Loucy (cell line): Measurements from ENCODE around the gene PDS5B.

Experiments used
- H2AFZ ChIP-seq: fragments of 200-600 bp; sonication (generic); 2 replicates; pipeline ENCODE4 v1.6.0; 2016; ENCODE audit warnings: antibody characterized with exemption, mild to moderate bottlenecking, low read length, moderate library complexity
- H3F3A ChIP-seq: fragments of 200-600 bp; 2 replicates; pipeline ENCODE4 v1.6.0; 2016; ENCODE audit warnings: antibody characterized with exemption, low read depth, mild to moderate bottlenecking
- H3K27me3 ChIP-seq: fragments of 200-600 bp; sonication (generic); 2 replicates; pipeline ENCODE4 v1.6.1; 2014; ENCODE audit warnings: low read length, mild to moderate bottlenecking; ENCODE audit not compliant: insufficient read depth, poor library complexity, severe bottlenecking
- H3K36me3 ChIP-seq: fragments of 200-600 bp; sonication (generic); 2 replicates; pipeline ENCODE4 v1.6.1; 2016; ENCODE audit warnings: low read length; ENCODE audit not compliant: insufficient read depth
- H3K4me1 ChIP-seq: fragments of 200-600 bp; sonication (generic); 2 replicates; pipeline ENCODE4 v1.5.1; 2014; ENCODE audit warnings: low read length, mild to moderate bottlenecking; ENCODE audit not compliant: insufficient read depth, poor library complexity, severe bottlenecking
- H3K4me2 ChIP-seq: fragments of 200-600 bp; sonication (generic); 2 replicates; pipeline ENCODE4 v1.6.0; 2014; ENCODE audit warnings: antibody characterized with exemption, low read length, low read depth, mild to moderate bottlenecking; ENCODE audit not compliant: poor library complexity, severe bottlenecking
- H3K4me3 ChIP-seq: fragments of 200-600 bp; sonication (generic); 2 replicates; pipeline ENCODE4 v1.5.1; 2014; ENCODE audit warnings: low read length, mild to moderate bottlenecking, mixed read lengths; ENCODE audit not compliant: poor library complexity, severe bottlenecking
- H3K79me2 ChIP-seq: fragments of 200-600 bp; sonication (generic); 2 replicates; pipeline ENCODE4 v1.6.1; 2014; ENCODE audit warnings: low read length; ENCODE audit not compliant: insufficient read depth
- H3K9ac ChIP-seq: fragments of 200-600 bp; sonication (generic); 2 replicates; pipeline ENCODE4 v1.6.0; 2014; ENCODE audit warnings: mild to moderate bottlenecking, low read depth, low read length, moderate library complexity; ENCODE audit not compliant: poor library complexity, severe bottlenecking
- H3K9me2 ChIP-seq: fragments of 200-600 bp; sonication (generic); replicated peaks from 2 replicates; pipeline ENCODE4 v1.6.1; 2016; ENCODE audit warnings: low read depth, low read length, mixed read lengths
- H3K9me3 ChIP-seq: fragments of 200-600 bp; sonication (generic); 2 replicates; pipeline ENCODE4 v1.6.1; 2014; ENCODE audit warnings: mild to moderate bottlenecking, antibody characterized with exemption, low read length, low read depth; ENCODE audit not compliant: insufficient read depth
- H4K20me1 ChIP-seq: fragments of 200-600 bp; sonication (generic); 2 replicates; pipeline ENCODE4 v1.6.0; 2014; ENCODE audit warnings: antibody characterized with exemption, low read length, mild to moderate bottlenecking; ENCODE audit not compliant: insufficient read depth, poor library complexity, severe bottlenecking
- CTCF ChIP-seq: fragments of 200-600 bp; sonication (generic); conservative IDR thresholded peaks from 2 replicates; pipeline ENCODE4 v1.5.1; 2014; ENCODE audit warnings: mild to moderate bottlenecking, antibody characterized with exemption, low read length
- EZH2phosphoT487 ChIP-seq: fragments of 200-600 bp; IDR thresholded peaks from 2 replicates; pipeline ENCODE4 v1.6.1; 2018; ENCODE audit warnings: antibody characterized with exemption, mild to moderate bottlenecking, moderate library complexity, borderline replicate concordance

Gene PDS5B

GRCh38 chr13:32754179-32754578 is 167.9 kb downstream of the PDS5B start:
- no peak overlapping the region for H3K9ac ChIP-seq
- H3K4me1 ChIP-seq, result no peaks in the 10 kb centered on the region
- no peak for TF ChIP-seq EZH2phosphoT487
- TF ChIP-seq CTCF, result no peak
- peaks cover 50% of the 10 kb centered on the region; the same call in 1 of the 2 replicates for H3K36me3 ChIP-seq
- no peaks in the 10 kb centered on the region for H3F3A ChIP-seq
- no peaks in the 10 kb centered on the region for H3K79me2 ChIP-seq
- H4K20me1 ChIP-seq, result no peaks in the 10 kb centered on the region
- no peak overlapping the region for H3K4me3 ChIP-seq
- no peak overlapping the region for H2AFZ ChIP-seq
- no peaks in the 10 kb centered on the region for H3K27me3 ChIP-seq
- no peaks in the 10 kb centered on the region for H3K9me3 ChIP-seq
- no peaks in the 10 kb centered on the region for H3K9me2 ChIP-seq
- no peak overlapping the region for H3K4me2 ChIP-seq

GRCh38 chr13:32759152-32759551 is 172.9 kb downstream of the PDS5B start:
- Histone ChIP-seq H3K4me3 (no peak overlapping the region), H2AFZ (no peak overlapping the region), H3K9me3 (peaks cover 4% of the 10 kb centered on the region; the same call in 1 of the 2 replicates), H3K79me2 (no peaks in the 10 kb centered on the region), H3K36me3 (peaks cover 56% of the 10 kb centered on the region), H3K9me2 (no peaks in the 10 kb centered on the region), H3K4me1 (no peaks in the 10 kb centered on the region), H4K20me1 (no peaks in the 10 kb centered on the region), H3K27me3 (no peaks in the 10 kb centered on the region), H3K4me2 (no peak overlapping the region), H3F3A (no peaks in the 10 kb centered on the region), H3K9ac (no peak overlapping the region)
- no peak for TF ChIP-seq CTCF
- no peak for TF ChIP-seq EZH2phosphoT487

- Histone ChIP-seq H3K9me2 (no peaks in the 10 kb centered on the region), H2AFZ (no peak overlapping the region), H3K9ac (no peak overlapping the region), H3K4me1 (no peaks in the 10 kb centered on the region), H3K79me2 (no peaks in the 10 kb centered on the region), H4K20me1 (no peaks in the 10 kb centered on the region), H3K36me3 (peaks cover 58% of the 10 kb centered on the region), H3K9me3 (peaks cover 4% of the 10 kb centered on the region; the same call in 1 of the 2 replicates), H3K27me3 (no peaks in the 10 kb centered on the region), H3K4me3 (no peak overlapping the region), H3F3A (no peaks in the 10 kb centered on the region), H3K4me2 (no peak overlapping the region)
- TF ChIP-seq EZH2phosphoT487 (no peak), CTCF (no peak)
Observed at GRCh38 chr13:32761472-32761871, 175.2 kb downstream of the PDS5B start.
